MCF 10A (cell line): ENCODE measurements around the gene PLCG2. TPM values are rescaled to one million over a fixed set of nuclear protein-coding genes. Genes with fewer than 3 reads are reported as not detected.

Experiments
- BruUV-seq: library from RNA; stranded (reverse); fragments of 400-500 nt; replicated peaks from 2 replicates; lab custom pipeline; 2021; lab: Mats Ljungman, UMichigan
- CTCF ChIA-PET: fragments of 300-600 bp; sonication (Branson Sonifier 250); formaldehyde crosslinking; extraction: SDS; loops from one replicate; lab custom pipeline; 2021; ENCODE audit warnings: antibody characterized with exemption, inconsistent platforms; lab: Yijun Ruan, JAX
- POLR2A ChIA-PET: fragments of 300-600, 350-650 bp; sonication (Branson Sonifier 250); formaldehyde crosslinking; extraction: SDS; loops from one replicate; lab custom pipeline; 2020; ENCODE audit warnings: antibody characterized with exemption, inconsistent platforms; lab: Yijun Ruan, JAX
- DNase-seq: peaks from one replicate; pipeline ENCODE4 v3.0.0-alpha.2; 2018; ENCODE audit not compliant: unreplicated experiment
- H3K27ac Mint-ChIP-seq: one replicate; pipeline ENCODE4 v1.8.0; 2022; ENCODE audit warnings: mild to moderate bottlenecking, low read depth, mixed read lengths; ENCODE audit not compliant: unreplicated experiment
- H3K27me3 Mint-ChIP-seq: one replicate; pipeline ENCODE4 v1.8.0; 2022; ENCODE audit warnings: mixed read lengths; ENCODE audit not compliant: insufficient read depth, unreplicated experiment
- H3K36me3 Mint-ChIP-seq: one replicate; pipeline ENCODE4 v1.8.0; 2022; ENCODE audit warnings: mild to moderate bottlenecking, moderate library complexity, mixed read lengths; ENCODE audit not compliant: insufficient read depth, unreplicated experiment
- H3K4me1 Mint-ChIP-seq: one replicate; pipeline ENCODE4 v1.8.0; 2022; ENCODE audit warnings: mixed read lengths; ENCODE audit not compliant: insufficient read depth, unreplicated experiment
- H3K4me3 Mint-ChIP-seq: one replicate; pipeline ENCODE4 v1.8.0; 2022; ENCODE audit warnings: mild to moderate bottlenecking, moderate library complexity, mixed read lengths; ENCODE audit not compliant: unreplicated experiment
- H3K9me3 Mint-ChIP-seq: one replicate; pipeline ENCODE4 v1.8.0; 2022; ENCODE audit warnings: mixed read lengths; ENCODE audit not compliant: unreplicated experiment
- intact Hi-C: fragments of 100-400 bp; cut with micrococcal nuclease; formaldehyde crosslinking; loops from 2 replicates; pipeline ENCODE4 v1.14.1; 2022
- total RNA-seq: library from RNA; stranded (reverse); gene quantifications from 2 replicates; pipeline ENCODE4 v1.2.3, GENCODE V29; 2022
- TF ChIP-seq, protein P1 (sequence below): fragments of 200-600 bp; IDR thresholded peaks from one replicate; pipeline ENCODE4 v1.8.0; 2022; ENCODE audit warnings: antibody characterized with exemption, mild to moderate bottlenecking; ENCODE audit not compliant: unreplicated experiment

The PLCG2 gene
- total RNA-seq, 1 experiment from 2014 or later: 5.2 TPM

DNA sequence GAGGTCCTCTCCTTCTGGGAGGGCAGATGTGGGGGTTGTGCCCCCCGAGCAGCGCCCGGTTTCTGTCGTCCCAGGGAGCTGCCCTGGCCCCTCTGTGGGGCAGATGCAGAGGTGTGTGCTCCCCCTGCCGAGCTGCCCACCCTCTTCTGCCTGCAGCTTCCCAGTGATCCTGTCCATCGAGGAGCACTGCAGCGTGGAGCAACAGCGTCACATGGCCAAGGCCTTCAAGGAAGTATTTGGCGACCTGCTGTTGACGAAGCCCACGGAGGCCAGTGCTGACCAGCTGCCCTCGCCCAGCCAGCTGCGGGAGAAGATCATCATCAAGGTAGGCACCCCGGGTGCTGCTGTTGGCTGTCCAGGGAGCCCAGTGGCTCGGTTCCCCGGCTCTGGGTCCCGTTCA, 121.4 kb downstream of the PLCG2 start:
- Mint-ChIP-seq H3K4me1 (peaks cover 7% of the 10 kb centered on the region), H3K27me3 (no peaks in the 10 kb centered on the region), H3K4me3 (no peak overlapping the region), H3K9me3 (no peaks in the 10 kb centered on the region), H3K36me3 (no peaks in the 10 kb centered on the region), H3K27ac (no peak overlapping the region)
- no peak for DNase-seq
- TF ChIP-seq, protein P1, sequence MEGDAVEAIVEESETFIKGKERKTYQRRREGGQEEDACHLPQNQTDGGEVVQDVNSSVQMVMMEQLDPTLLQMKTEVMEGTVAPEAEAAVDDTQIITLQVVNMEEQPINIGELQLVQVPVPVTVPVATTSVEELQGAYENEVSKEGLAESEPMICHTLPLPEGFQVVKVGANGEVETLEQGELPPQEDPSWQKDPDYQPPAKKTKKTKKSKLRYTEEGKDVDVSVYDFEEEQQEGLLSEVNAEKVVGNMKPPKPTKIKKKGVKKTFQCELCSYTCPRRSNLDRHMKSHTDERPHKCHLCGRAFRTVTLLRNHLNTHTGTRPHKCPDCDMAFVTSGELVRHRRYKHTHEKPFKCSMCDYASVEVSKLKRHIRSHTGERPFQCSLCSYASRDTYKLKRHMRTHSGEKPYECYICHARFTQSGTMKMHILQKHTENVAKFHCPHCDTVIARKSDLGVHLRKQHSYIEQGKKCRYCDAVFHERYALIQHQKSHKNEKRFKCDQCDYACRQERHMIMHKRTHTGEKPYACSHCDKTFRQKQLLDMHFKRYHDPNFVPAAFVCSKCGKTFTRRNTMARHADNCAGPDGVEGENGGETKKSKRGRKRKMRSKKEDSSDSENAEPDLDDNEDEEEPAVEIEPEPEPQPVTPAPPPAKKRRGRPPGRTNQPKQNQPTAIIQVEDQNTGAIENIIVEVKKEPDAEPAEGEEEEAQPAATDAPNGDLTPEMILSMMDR: no peak
- CTCF ChIA-PET: interaction anchor here (4.1 kb wide), 1 partner anchor 14 kb away, joined by 31 read pairs; no protein-coding TSS in a partner anchor
- intact Hi-C loops: no loop called here
- BruUV-seq: no TSS peak
- POLR2A ChIA-PET: no interaction called here

DNA sequence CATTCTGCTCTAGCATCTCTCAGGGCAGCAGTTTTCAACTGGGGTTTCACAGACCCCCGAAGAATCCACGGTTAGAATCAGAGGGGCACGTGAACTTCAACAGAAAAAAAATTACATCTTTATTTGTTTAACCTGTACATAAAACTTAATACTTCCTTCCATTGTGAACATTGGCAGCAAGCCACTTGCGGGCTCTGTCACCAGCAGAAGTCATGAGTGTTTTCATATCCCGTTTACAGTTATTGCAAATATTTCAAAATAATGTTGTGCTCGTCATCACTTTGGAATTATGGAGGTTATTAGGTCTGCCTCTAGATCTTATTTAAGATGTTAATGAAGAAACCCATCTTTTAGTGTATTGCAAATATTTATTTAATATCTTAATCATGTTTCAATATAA, 122.4 kb downstream of the PLCG2 start:
- peak; percentile 78 for DNase-seq
- no peaks in the 10 kb centered on the region for H3K36me3 Mint-ChIP-seq
- CTCF ChIA-PET: interaction anchor here (0.5 to 4.1 kb wide), 8 partner anchors 10 to 538 kb away, joined by 3 to 31 read pairs (median 3); no protein-coding TSS in a partner anchor

DNA sequence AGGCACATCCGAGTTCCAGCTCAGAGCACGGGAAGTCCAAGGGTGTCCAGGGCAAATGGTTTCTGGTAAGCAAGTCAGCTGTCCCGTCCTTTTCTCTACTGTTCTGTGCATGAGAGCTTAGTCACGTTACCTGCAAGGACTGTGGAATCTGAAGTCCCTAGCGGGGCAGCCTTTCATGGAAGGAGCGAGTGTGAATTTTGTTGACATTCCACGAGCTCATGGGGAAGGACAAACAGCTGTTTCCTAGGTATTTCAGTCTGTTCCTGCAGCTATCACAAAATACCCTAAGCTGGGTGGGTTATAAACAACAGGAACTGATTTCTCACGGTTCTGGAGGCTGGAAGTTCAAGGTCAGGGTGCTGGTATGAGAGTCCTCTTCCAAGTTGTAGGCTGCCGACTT, 122.9 kb downstream of the PLCG2 start:
- BruUV-seq: no TSS peak
- DNase-seq: no peak
- intact Hi-C loops: no loop called here
- POLR2A ChIA-PET: interaction anchor here (0.6 to 0.8 kb wide), 2 partner anchors 17 to 244 kb away, joined by 3 read pairs; no protein-coding TSS in a partner anchor
- TF ChIP-seq, protein P1: no peak
- H3K27ac Mint-ChIP-seq: no peak overlapping the region
- no peaks in the 10 kb centered on the region for H3K27me3 Mint-ChIP-seq
- CTCF ChIA-PET: interaction anchor here (0.6 to 4.1 kb wide), 8 partner anchors 10 to 554 kb away, joined by 3 to 31 read pairs (median 4); no protein-coding TSS in a partner anchor
- no peaks in the 10 kb centered on the region for H3K9me3 Mint-ChIP-seq
- no peak overlapping the region for H3K4me3 Mint-ChIP-seq
- no peaks in the 10 kb centered on the region for H3K36me3 Mint-ChIP-seq
- H3K4me1 Mint-ChIP-seq: peaks cover under 1% of the 10 kb centered on the region

More for the DNA sequence above, 122.4 kb downstream of the PLCG2 start:
- POLR2A ChIA-PET: interaction anchor here (0.8 kb wide), 1 partner anchor 244 kb away, joined by 3 read pairs; no protein-coding TSS in a partner anchor
- no peaks in the 10 kb centered on the region for H3K27me3 Mint-ChIP-seq
- no peak overlapping the region for H3K27ac Mint-ChIP-seq
- TF ChIP-seq, protein P1: no peak
- no peak overlapping the region for H3K4me3 Mint-ChIP-seq
- intact Hi-C loops: no loop called here
- BruUV-seq: no TSS peak
- H3K4me1 Mint-ChIP-seq: peaks cover 6% of the 10 kb centered on the region
- H3K9me3 Mint-ChIP-seq: no peaks in the 10 kb centered on the region

DNA sequence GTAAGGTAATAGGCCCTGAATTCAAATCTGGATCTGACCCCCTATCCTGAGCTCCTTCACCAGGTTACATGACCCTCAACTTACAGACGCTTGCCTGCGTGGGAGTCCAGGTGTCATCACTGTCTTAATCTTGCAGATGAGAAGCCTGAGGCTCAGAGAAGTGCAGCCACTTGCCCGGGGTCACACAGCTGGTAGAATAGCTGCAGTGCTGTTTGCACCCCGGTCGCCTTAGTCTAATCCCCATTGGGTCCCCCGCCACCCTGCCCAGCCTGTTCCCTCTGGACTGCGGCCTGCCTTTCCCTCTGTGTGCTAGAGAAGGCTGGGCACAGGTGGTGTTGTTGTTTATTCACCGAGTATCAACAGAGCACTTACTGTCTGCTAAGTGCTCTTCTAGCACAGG, 125.2 kb downstream of the PLCG2 start:
- TF ChIP-seq, protein P1: no peak
- no TSS peak for BruUV-seq
- Mint-ChIP-seq H3K27me3 (no peaks in the 10 kb centered on the region), H3K4me1 (peaks cover 11% of the 10 kb centered on the region), H3K9me3 (no peaks in the 10 kb centered on the region), H3K36me3 (no peaks in the 10 kb centered on the region), H3K4me3 (no peak overlapping the region), H3K27ac (no peak overlapping the region)
- intact Hi-C loops: no loop called here
- ChIA-PET POLR2A (no interaction called here), CTCF (interaction anchor here (0.6 to 4.1 kb wide), 4 partner anchors 15 to 326 kb away, joined by 3 to 31 read pairs (median 8); no protein-coding TSS in a partner anchor)
- no peak for DNase-seq
